ENCODE measurements around the gene ASIC5.
"Not testable (repeated sequence)": the region's sequence is repeated elsewhere in the genome, so short reads cannot be mapped to it uniquely, and the experiment has no call there.

ASIC5 gene, protein sequence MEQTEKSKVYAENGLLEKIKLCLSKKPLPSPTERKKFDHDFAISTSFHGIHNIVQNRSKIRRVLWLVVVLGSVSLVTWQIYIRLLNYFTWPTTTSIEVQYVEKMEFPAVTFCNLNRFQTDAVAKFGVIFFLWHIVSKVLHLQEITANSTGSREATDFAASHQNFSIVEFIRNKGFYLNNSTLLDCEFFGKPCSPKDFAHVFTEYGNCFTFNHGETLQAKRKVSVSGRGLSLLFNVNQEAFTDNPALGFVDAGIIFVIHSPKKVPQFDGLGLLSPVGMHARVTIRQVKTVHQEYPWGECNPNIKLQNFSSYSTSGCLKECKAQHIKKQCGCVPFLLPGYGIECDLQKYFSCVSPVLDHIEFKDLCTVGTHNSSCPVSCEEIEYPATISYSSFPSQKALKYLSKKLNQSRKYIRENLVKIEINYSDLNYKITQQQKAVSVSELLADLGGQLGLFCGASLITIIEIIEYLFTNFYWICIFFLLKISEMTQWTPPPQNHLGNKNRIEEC

GRCh38 chr4:155866177-155866576 lies at the start of gene ASIC5:
TSS of gene ASIC5 (minus strand) at chr4:155866277. CDS start at chr4:155866226, 51 bp downstream.
- no peak for DNase-seq

DNA sequence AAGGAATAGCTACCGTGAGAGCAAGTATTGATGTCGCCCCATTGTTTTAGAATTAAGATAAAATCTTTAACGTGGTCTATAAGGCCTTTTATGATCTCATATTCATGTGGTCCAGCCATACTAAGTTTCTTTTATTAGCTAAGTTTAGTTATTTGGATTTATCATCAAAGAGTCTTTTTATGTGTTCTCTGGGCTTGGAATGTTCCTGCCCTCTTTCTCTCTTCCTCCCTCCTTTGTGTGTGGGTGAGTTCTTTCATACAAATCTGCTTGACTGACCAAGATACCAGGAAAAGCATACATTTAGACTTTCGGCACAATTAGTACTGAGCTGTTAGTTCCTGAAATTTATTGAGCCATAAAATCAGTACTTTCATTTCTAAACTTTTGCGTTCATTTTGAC lies 48.7 kb upstream of the ASIC5 start:
- DNase-seq: no peak

GRCh38 chr4:155911905-155912304 lies 45.8 kb upstream of the ASIC5 start:
- no peak for DNase-seq

GRCh38 chr4:155909615-155910226 lies 43.6 kb upstream of the ASIC5 start:
- DNase-seq: no peak

DNA sequence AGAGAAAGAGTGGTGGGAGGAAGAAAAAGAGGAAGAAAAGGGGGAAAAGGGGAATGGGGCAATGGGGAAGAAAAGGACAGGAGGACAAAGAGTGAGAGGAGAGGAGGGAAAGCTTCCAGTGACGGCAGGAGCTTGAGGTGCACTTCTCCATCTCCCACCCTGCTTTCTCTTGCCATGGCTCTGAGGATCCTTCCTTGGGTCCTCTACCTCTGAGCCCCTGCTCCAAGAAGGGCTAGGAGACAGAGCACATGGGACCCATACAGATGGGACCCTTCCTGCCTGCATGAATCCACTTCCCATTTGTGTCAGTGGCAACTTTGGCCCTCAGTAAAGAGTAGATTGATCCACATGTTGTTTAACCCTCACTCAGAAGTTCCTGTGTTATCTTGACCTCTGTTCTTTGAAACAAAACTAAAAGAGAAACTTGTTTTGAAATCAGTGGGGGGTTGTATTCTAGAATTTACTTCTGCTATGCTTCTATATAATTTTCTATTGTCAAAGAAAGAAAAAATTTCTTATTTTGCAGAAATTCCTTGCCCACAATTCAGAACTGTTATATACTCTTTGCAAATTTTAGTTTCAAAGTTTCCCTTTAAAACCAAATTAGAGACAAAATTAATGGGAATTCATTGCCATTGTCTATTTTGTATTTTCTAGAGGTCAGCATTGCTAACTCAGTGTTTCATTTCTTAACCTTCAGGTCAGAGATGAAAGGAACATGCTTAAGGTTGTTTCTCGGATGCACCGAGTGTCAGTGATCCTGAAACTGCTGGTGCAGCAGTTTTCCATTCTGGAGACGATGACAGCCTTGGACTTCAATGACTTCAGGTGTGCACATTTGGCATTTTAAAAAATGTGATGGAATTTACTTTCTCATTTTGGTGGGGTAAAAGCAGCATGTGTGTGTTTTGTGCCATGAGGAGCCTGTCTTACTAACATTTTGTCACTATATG lies 42.4 kb upstream of the ASIC5 start:
- DNase-seq: no peak

DNA sequence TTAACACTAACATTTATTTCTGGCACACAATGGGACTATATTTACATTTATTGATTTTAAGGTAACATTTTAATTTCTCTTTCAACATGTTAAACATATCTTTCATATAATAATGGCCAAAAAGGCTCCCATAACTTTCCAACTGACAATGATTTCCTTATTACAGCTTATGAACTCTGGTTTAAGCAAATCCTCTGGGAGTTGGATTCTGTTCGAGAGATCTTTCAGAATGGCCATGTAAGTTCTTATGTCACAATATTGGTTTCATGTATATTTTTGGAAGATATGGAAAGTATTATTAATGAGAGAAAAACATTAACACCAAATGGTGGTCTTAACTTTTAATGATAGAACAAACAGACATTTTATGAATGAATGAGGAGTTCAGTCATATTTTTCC lies 41.5 kb upstream of the ASIC5 start:
- DNase-seq: no peak

DNA sequence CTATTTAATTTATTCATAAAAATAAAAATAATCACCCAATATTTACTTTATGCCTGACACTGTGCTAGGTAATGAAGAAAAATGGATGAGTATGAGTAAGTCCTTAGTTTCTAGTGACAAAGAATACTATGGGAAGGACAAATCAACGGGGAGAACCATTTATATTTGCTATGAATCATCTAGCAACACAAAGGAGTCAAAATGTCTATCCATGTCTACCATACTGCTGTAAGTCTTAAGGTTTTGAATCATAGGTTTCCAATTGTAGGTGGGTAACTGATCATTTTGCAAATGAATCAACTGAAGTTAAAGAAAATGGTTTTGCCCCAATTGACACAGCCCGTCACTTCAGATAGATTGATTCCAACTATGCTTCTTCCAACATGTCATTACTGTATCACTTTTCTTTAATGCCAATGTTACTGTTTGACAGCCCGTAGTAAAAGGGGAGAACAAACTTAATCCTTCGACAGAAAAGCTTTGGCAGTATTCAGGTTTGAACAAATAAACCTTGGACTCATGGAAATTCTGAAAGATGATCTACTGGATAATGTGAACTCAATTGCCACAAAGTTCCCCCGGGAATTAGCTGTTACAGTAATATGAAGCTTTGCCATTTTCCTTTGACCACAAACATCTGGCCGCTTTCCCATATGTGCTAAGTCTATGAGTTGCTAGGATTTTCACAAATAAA lies 40.6 kb upstream of the ASIC5 start:
- DNase-seq: no peak

DNA sequence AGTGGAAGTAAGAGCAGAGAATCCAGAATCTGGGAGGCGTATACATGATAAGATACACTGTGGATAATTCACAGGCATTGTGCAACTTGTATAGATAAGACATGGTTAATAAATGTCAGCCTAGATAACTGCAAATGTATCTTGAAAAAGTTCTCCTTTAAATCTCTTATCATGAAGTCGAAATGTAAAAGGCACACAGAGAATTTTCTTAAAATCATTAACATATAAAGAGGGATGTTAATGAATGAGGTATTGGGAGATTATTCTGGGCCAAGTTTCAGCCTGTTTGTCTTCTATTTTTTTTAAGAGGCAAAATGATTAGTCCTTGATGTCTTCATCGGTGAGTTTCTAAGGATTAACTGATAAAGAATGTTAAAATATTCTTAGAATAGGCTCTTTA lies 38.3 kb upstream of the ASIC5 start:
- DNase-seq: no peak

DNA sequence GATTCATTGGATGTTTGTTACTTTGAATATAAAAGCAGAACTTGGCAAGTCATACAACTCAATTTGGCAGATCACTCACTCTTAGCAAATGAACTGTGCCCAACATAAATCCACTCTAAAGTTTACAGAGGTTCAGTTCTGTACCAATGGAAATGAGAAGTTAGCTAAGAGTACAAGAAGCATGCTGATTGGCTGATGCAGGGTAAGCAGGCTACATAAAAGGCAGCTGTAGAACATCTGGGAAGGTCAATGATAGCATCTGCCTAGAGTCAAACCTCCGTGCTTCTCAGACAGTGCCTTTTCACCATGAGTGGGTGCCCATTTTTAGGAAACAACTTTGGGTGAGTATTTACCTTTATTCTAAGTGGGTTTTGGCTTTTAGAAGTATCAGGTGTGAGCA lies 37.4 kb upstream of the ASIC5 start, which contains the start of gene TDO2:
TDO2 (plus strand) TSS at position 244 of the 400 bp plus-strand sequence; CDS start at position 307, 63 bp downstream.
- no peak for DNase-seq

DNA sequence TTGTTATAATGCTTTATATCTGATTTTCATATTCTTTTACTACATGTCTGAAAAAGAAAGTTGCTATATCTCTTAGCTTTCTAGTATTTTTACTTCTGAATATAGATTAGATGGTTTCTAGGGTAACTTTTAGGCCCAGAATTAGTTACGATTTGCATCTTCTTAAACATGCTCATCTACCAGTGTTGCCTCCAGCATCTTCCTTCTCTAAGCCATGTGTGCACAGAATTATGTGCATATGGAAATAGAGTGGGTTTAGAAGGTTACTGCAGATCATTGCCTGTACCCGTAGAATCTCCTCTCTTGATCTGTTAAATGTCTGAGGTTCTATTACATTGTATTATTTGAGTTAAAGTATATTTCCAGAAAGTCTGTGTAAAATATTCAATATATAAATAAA lies 34.9 kb upstream of the ASIC5 start:
- DNase-seq: no peak

DNA sequence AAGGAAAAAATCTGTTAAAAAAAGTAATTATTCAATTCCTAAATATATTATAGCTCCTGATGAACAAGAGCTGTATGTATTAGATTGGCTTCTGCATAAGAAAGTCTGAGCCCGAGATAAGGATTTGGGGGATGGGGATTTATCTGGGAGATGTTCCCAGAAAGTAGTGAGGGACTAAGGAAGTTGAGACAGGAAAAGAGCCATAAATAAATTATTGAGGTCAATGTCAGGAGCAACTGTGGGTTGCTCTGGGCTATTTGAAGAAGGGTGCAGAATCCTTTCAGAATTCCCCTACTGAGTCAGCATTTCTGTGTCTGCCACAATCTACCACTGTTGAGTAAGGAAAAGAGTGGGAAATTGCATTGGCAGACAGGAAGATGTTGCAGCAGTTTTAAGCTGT lies 34.3 kb upstream of the ASIC5 start:
- no peak for DNase-seq

- DNase-seq: no peak
These were observed 33.8 kb upstream of the ASIC5 start for GRCh38 chr4:155899891-155900290.

DNA sequence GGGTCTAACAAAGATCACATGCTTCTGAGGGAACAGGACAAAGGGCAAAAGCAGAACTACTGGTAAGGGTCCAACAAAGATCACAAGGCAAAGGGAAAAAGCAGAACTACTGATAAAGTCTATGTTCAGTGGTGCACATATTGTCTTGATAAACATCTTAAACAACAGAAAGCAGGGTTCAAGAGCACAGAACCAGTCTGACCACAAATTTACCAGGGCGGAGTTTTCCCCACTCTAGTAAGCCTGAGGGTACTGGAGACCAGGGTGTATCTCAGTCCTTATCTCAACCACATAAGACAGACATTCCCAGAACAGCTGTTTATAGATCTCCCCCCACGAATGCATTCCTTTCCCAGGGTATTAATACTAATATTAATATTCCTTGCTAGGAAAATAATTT lies 32.3 kb upstream of the ASIC5 start:
- DNase-seq: not testable (repeated sequence)

GRCh38 chr4:155891058-155891457 lies 25.0 kb upstream of the ASIC5 start:
- no peak for DNase-seq

- DNase-seq: no peak
These were observed 23.9 kb upstream of the ASIC5 start for GRCh38 chr4:155889946-155890345.

DNA sequence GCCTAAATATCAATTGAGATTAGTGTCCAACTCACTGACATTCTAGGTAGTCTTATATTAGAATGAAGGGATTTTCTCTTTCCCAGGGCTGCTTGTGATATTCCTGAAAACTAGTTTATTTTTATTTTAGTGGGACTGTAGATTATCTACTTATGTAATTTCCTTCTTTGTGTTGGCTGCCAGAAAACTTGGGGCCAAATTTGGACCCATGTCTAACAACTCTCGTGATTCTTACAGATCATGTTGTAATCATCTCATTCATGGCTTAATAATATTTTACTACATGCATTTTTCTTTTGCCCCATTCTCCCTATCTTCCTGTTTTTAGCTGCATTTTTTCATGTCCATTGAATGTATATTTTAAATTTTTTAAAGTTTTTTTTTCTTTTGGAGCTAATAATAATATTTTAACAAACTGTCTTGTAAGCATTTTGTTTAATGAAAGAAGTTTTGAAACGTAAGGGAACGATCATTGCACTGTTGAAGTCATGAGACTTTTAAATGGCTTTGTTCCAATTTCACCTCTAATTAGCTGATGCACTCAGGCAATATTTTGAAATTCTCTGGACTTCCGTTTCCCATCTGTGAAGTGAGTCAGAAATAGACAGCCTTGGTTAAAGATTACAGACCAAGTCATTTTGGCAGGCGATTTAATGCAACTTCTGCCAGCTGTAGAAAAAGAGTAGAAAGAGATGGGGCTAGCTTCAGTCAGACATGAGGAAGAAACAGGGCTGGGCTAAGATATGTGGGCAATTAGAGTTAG lies 23.1 kb upstream of the ASIC5 start:
- DNase-seq: no peak

GRCh38 chr4:155887847-155888570 lies 21.9 kb upstream of the ASIC5 start:
- DNase-seq: no peak

DNA sequence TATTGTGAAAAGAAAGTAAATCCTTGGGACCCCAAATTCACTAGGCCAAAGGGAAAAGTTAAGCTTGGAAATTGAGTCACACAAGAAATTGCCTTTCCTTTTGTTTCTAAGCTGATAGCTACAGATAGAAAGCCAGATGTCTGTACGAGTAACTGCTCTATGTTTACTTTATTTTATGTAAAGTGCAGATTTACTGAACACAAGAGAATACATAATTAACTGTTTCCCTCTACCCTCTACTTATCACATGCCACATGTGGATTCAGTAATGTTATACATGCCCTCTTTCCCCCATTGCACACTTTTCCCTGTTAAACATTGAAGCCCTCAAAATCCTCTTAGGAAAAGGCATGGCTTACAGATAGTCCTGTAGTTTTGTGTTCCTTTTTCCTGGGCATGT lies 21.0 kb upstream of the ASIC5 start:
- DNase-seq: no peak

DNA sequence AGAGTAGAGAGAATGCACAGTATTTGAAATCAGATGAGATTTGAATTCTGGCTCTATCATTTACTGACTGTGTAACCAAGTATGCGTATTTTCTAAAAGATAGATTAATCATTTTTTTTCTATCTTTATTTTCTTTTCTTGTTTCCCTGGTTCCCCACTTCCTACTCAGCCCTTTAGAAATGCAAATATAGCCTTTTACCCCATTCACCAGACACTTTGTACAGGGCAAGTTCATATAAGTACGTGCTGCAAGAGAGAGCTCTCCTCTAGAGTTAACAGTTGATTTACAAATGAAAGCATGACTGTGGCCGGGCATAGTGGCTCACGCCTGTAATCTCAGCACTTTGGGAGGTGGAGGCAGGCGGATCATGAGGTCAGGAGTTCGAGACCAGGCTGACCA lies 19.6 kb upstream of the ASIC5 start:
- DNase-seq: no peak

- no peak for DNase-seq
These were observed 17.8 kb upstream of the ASIC5 start for GRCh38 chr4:155883895-155884294.

DNA sequence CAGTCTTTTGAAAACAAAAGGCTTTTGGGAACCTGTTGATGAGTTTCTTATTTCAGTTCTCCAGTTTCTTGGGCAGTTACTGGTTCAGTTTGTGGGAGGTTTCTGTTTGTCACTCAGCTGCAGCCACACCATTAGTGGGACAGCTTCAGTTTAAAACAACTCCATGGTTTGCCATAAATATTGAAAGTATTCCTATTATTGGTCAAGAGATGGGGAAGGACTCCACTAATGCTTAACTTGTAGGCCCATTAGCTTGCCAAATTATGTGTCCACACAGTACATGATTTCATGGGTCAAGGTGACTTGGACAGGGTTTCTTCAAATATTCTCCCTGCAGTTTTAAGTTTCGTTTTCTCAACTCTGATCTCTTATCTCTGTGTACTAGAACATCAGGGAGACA lies 15.5 kb upstream of the ASIC5 start:
- DNase-seq: no peak
